A549 (cell line): Measurements from ENCODE around the gene GRM4. TPM values are rescaled to one million over a fixed set of nuclear protein-coding genes. Genes with fewer than 3 reads are reported as not detected.

Experiments used
- ATAC-seq, 2 experiments: fragments of 200-7000 bp in 1 of 2; fragments of >200 bp in 1 of 2; cut with Nextera tagmentation in 1 of 2; cut with Tn5 transposase in 1 of 2; 3 replicates each; pipeline versions ENCODE4 v1.8.0 to v1.9.1; 2018 to 2020; ENCODE audit warnings: mild to moderate bottlenecking in 1 of 2, moderate library complexity in 1 of 2
- CTCF ChIA-PET: fragments of 300-600 bp; sonication (Branson Sonifier 250); formaldehyde crosslinking; extraction: SDS; loops from one replicate; lab custom pipeline; 2021; ENCODE audit warnings: antibody characterized with exemption, inconsistent platforms; lab: Yijun Ruan, JAX
- POLR2A ChIA-PET: fragments of 350-600 bp; formaldehyde crosslinking; extraction: SDS; loops from one replicate; lab custom pipeline; 2021; ENCODE audit warnings: antibody characterized with exemption, inconsistent platforms; lab: Yijun Ruan, JAX
- DNase-seq, 2 experiments: peaks; one replicate each; pipeline versions ENCODE4 v3.0.0 to v3.0.0-alpha.2; 2011 to 2016; ENCODE audit warnings: low read depth in 1 of 2, low spot score in 1 of 2
- FAIRE-seq: peaks from 2 replicates; lab custom pipeline; 2011; peaks lifted over from hg19 to GRCh38; lab: Jason Lieb, UNC
- H3K27ac ChIP-seq, 2 experiments: fragments of >200 bp; sonication (Bioruptor Twin); formaldehyde crosslinking; 3 replicates each; pipeline ENCODE4 v1.5.1; 2016 to 2017
- H3K4me1 ChIP-seq: fragments of >200 bp; sonication (Bioruptor Twin); formaldehyde crosslinking; 3 replicates; pipeline ENCODE4 v1.6.1; 2016
- H3K4me2 ChIP-seq: fragments of >200 bp; sonication (Bioruptor Twin); formaldehyde crosslinking; 3 replicates; pipeline ENCODE4 v1.6.1; 2016
- H3K4me3 ChIP-seq: fragments of >200 bp; sonication (Bioruptor Twin); formaldehyde crosslinking; 3 replicates; pipeline ENCODE4 v1.5.1; 2016
- H3K9me3 ChIP-seq: fragments of >200 bp; sonication (Bioruptor Twin); formaldehyde crosslinking; 3 replicates; pipeline ENCODE4 v1.6.1; 2016
- CEBPB ChIP-seq, 2 experiments: fragments of >200 bp in 1 of 2; sonication (Bioruptor Twin) in 1 of 2; formaldehyde crosslinking in 1 of 2; IDR thresholded peaks; 2 replicates each; pipeline ENCODE4 v1.6.1; 2012 to 2016
- CHD2 ChIP-seq: fragments of 150-350 bp; IDR thresholded peaks from 2 replicates; pipeline ENCODE4 v1.6.1; 2014; ENCODE audit warnings: low read length; ENCODE audit not compliant: partially characterized antibody
- CTCF ChIP-seq: fragments of >200 bp; sonication (Bioruptor Twin); formaldehyde crosslinking; IDR thresholded peaks from 3 replicates; pipeline ENCODE4 v1.5.1; 2016
- EHF ChIP-seq: fragments of 250-450 bp; sonication (Bioruptor Pico); IDR thresholded peaks from 2 replicates; pipeline ENCODE4 v1.5.0; 2020; ENCODE audit warnings: mild to moderate bottlenecking
- HEYL ChIP-seq: fragments of 250-450 bp; sonication (Bioruptor Pico); IDR thresholded peaks from 2 replicates; pipeline ENCODE4 v1.8.0; 2021; ENCODE audit warnings: mild to moderate bottlenecking, moderate library complexity
- HMGXB4 ChIP-seq: fragments of 250-450 bp; sonication (Bioruptor Pico); IDR thresholded peaks from 2 replicates; pipeline ENCODE4 v1.5.0; 2021; ENCODE audit warnings: mild to moderate bottlenecking, moderate library complexity, borderline replicate concordance
- MAFK ChIP-seq: fragments of 450-650 bp; IDR thresholded peaks from 2 replicates; pipeline ENCODE4 v1.6.1; 2014; ENCODE audit not compliant: partially characterized antibody
- MAX ChIP-seq: IDR thresholded peaks from 2 replicates; pipeline ENCODE4 v1.6.1; 2012
- MAZ ChIP-seq: fragments of 150-350 bp; IDR thresholded peaks from 2 replicates; pipeline ENCODE4 v1.6.1; 2014; ENCODE audit warnings: antibody characterized with exemption, low read depth, low read length, borderline replicate concordance
- NFE2L2 ChIP-seq: fragments of 150-350 bp; conservative IDR thresholded peaks from 2 replicates; pipeline ENCODE4 v1.6.1; 2014; ENCODE audit warnings: low read length
- NPAS2 ChIP-seq: fragments of 250-450 bp; sonication (Bioruptor Pico); IDR thresholded peaks from 2 replicates; pipeline ENCODE4 v1.8.0; 2022; ENCODE audit warnings: mild to moderate bottlenecking, moderate library complexity, borderline replicate concordance
- POLR2A ChIP-seq: IDR thresholded peaks from 2 replicates; pipeline ENCODE4 v1.6.1; 2012; ENCODE audit warnings: mild to moderate bottlenecking, low read length
- POLR2AphosphoS2 ChIP-seq: conservative IDR thresholded peaks from 2 replicates; pipeline ENCODE4 v1.6.1; 2012; ENCODE audit warnings: low read length, improper control_type of control experiment, inconsistent platforms
- RARB ChIP-seq: fragments of 250-450 bp; sonication (Bioruptor Pico); IDR thresholded peaks from 2 replicates; pipeline ENCODE4 v1.8.0; 2021; ENCODE audit warnings: mild to moderate bottlenecking, moderate library complexity
- SMC3 ChIP-seq: fragments of >200 bp; sonication (Bioruptor Twin); formaldehyde crosslinking; IDR thresholded peaks from 3 replicates; pipeline ENCODE4 v1.6.1; 2018; ENCODE audit warnings: inconsistent platforms
- TFCP2L1 ChIP-seq: fragments of 250-450 bp; sonication (Bioruptor Pico); IDR thresholded peaks from 2 replicates; pipeline ENCODE4 v1.5.0; 2021; ENCODE audit warnings: mild to moderate bottlenecking
- USF2 ChIP-seq: fragments of 450-650 bp; IDR thresholded peaks from 2 replicates; pipeline ENCODE4 v1.6.1; 2014; ENCODE audit warnings: antibody characterized with exemption
- ZSCAN20 ChIP-seq: fragments of 250-450 bp; sonication (Bioruptor Pico); IDR thresholded peaks from 2 replicates; pipeline ENCODE4 v1.8.0; 2022; ENCODE audit warnings: mild to moderate bottlenecking, moderate library complexity
- WGBS: methylation state at CpG from one replicate; pipeline ENCODE4 v1.1.6; 2017; ENCODE audit errors: missing lambda C conversion rate; 5-methylcytosine and 5-hydroxymethylcytosine counted together
- polyA plus RNA-seq, 4 experiments: library from polyadenylated mRNA; depleted of rRNA in 3 of 4; stranded (reverse); fragments of >200 nt; fragmentation: RNase III in 1 of 4; extraction: RNeasy Plus Mini Kit Qiagen cat#74134 plus additional on column Dnase treatment in 1 of 4; gene quantifications; 2 replicates in 3 of 4; 3 replicates in 1 of 4; pipeline ENCODE4 v1.2.3, GENCODE V29; 2011 to 2017

The GRM4 gene
- polyA plus RNA-seq, 2 of the 4 experiments (the other 2 are of a cell fraction): 0.05 TPM

- no peak overlapping the region for H3K27ac ChIP-seq
- H3K4me3 ChIP-seq: no peak overlapping the region
- no peaks in the 10 kb centered on the region for H3K9me3 ChIP-seq
- no peaks in the 10 kb centered on the region for H3K4me1 ChIP-seq
- DNase-seq (no peak), ATAC-seq (no peak), FAIRE-seq (no peak)
- ChIA-PET CTCF (interaction anchor here (0.8 to 5.5 kb wide), 10 partner anchors 7 to 341 kb away, joined by 3 to 65 read pairs (median 4); partner anchors contain the start of gene UQCC2), POLR2A (no interaction called here)
- WGBS: 69% methylated on average over 5 of the region's 7 CpGs
- no peak for TF ChIP-seq SMC3
- TF ChIP-seq NPAS2 (CRISPR knock-in tag): no peak
- no peak for TF ChIP-seq MAFK
- TF ChIP-seq CEBPB (IDR thresholded peaks at IDR 0.05): no peak
- no peak overlapping the region for H3K4me2 ChIP-seq
These were observed 92.8 kb downstream of the GRM4 start for GRCh38 chr6:34052918-34053608.

GRCh38 chr6:34052071-34052825 lies 93.6 kb downstream of the GRM4 start:
- ChIA-PET POLR2A (no interaction called here), CTCF (interaction anchor here (1.0 to 5.5 kb wide), 6 partner anchors 14 to 308 kb away, joined by 3 to 65 read pairs (median 10); no protein-coding TSS in a partner anchor)
- Histone ChIP-seq H3K4me2 (no peak overlapping the region), H3K4me1 (no peaks in the 10 kb centered on the region), H3K9me3 (no peaks in the 10 kb centered on the region), H3K4me3 (no peak overlapping the region), H3K27ac (no peak overlapping the region)
- WGBS: 60% methylated on average over 7 of the region's 8 CpGs
- ATAC-seq: no peak
- no peak for DNase-seq
- FAIRE-seq: no peak
- TF ChIP-seq CTCF (no peak), NFE2L2 (no peak), HEYL (CRISPR knock-in tag) (no peak), HMGXB4 (CRISPR knock-in tag) (no peak), MAZ (no peak), TFCP2L1 (CRISPR knock-in tag) (no peak)

- TF ChIP-seq POLR2A: no peak
- no peak for TF ChIP-seq EHF (CRISPR knock-in tag)
- no peak for TF ChIP-seq CTCF
- no peak for TF ChIP-seq CHD2
- TF ChIP-seq POLR2AphosphoS2: no peak
- no peak for TF ChIP-seq MAX
- TF ChIP-seq CEBPB (IDR thresholded peaks at IDR 0.05): no peak
- no peak for TF ChIP-seq ZSCAN20
- TF ChIP-seq RARB (CRISPR knock-in tag): no peak
- no peak for TF ChIP-seq USF2
- WGBS: 87% methylated on average over 4 of the region's 8 CpGs
- no peak for FAIRE-seq
These were observed 94.5 kb downstream of the GRM4 start for GRCh38 chr6:34051331-34051919.

More at GRCh38 chr6:34051331-34051919, 94.5 kb downstream of the GRM4 start:
- ChIA-PET POLR2A (no interaction called here), CTCF (interaction anchor here (1.0 to 5.5 kb wide), 3 partner anchors 104 to 290 kb away, joined by 3 to 42 read pairs (median 3); no protein-coding TSS in a partner anchor)
- ATAC-seq (no peak), DNase-seq (no peak)
- no peaks in the 10 kb centered on the region for H3K4me1 ChIP-seq
- no peak overlapping the region for H3K4me2 ChIP-seq
- H3K9me3 ChIP-seq: no peaks in the 10 kb centered on the region
- H3K27ac ChIP-seq: no peak overlapping the region
- no peak overlapping the region for H3K4me3 ChIP-seq
